A375 (cell line): Measurements from ENCODE around the gene EML1. TPM values are rescaled to one million over a fixed set of nuclear protein-coding genes. Genes with fewer than 3 reads are reported as not detected.

Experiments
- small RNA-seq: library from RNA; depleted of rRNA; stranded (forward); fragments of <200 nt; gene quantifications from one replicate; pipeline ENCODE3, GENCODE V24; 2014
- total RNA-seq: library from RNA; depleted of rRNA; stranded (reverse); fragments of >200 nt; shearing (Covaris generic); gene quantifications from 2 replicates; pipeline ENCODE4 v1.2.3, GENCODE V29; 2014; rRNA removed

Gene EML1, protein sequence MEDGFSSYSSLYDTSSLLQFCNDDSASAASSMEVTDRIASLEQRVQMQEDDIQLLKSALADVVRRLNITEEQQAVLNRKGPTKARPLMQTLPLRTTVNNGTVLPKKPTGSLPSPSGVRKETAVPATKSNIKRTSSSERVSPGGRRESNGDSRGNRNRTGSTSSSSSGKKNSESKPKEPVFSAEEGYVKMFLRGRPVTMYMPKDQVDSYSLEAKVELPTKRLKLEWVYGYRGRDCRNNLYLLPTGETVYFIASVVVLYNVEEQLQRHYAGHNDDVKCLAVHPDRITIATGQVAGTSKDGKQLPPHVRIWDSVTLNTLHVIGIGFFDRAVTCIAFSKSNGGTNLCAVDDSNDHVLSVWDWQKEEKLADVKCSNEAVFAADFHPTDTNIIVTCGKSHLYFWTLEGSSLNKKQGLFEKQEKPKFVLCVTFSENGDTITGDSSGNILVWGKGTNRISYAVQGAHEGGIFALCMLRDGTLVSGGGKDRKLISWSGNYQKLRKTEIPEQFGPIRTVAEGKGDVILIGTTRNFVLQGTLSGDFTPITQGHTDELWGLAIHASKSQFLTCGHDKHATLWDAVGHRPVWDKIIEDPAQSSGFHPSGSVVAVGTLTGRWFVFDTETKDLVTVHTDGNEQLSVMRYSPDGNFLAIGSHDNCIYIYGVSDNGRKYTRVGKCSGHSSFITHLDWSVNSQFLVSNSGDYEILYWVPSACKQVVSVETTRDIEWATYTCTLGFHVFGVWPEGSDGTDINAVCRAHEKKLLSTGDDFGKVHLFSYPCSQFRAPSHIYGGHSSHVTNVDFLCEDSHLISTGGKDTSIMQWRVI
- total RNA-seq: 3.5 and 6.8 TPM in 2 replicates

GRCh38 chr14:99793213-99794150 lies at the start of gene EML1:
Gene EML1 (plus strand): TSS chr14:99793413. CDS start chr14:99793477, 64 bp downstream.

Small RNAs within 50 kb of the gene (small RNA-seq; reads per million reads assigned to genes)
- gene RNU1-47P: not detected

Other genes starting within 250 kb of the EML1 start
- gene CCDC85C, start 189.2 kb upstream of the EML1 start, total RNA-seq: 6.3 and 7.3 TPM in 2 replicates
- gene HHIPL1, start 148.3 kb upstream of the EML1 start, total RNA-seq: not detected in 2 replicates
- gene CYP46A1, start 109.1 kb upstream of the EML1 start, total RNA-seq: 0.03 TPM in 1 of 2 replicates, not detected in the other